Mammary epithelial cell (primary cell): ENCODE measurements around the gene ABCD1.

Experiments
- CTCF ChIP-seq, 2 donors: IDR thresholded peaks in 1 of 2; conservative IDR thresholded peaks in 1 of 2; 2 replicates each; pipeline ENCODE4 v1.5.1; 2011 to 2012; ENCODE audit warnings: inconsistent platforms in 2 of 2, low read length in 2 of 2, mild to moderate bottlenecking in 2 of 2, control low read depth in 1 of 2, low read depth in 1 of 2; ENCODE audit not compliant: insufficient read depth in 1 of 2; ENCODE audit errors: extremely low read depth in 1 of 2
- EZH2 ChIP-seq: IDR thresholded peaks from 2 replicates; pipeline ENCODE4 v1.6.1; 2012; ENCODE audit warnings: low read length, inconsistent platforms, borderline replicate concordance

- TF ChIP-seq CTCF (conservative IDR thresholded peaks at IDR 0.05 in 1 of 2, IDR thresholded peaks at IDR 0.05 in 1 of 2; ENCODE audit: extremely low read depth in 1 of 2, insufficient read depth in 1 of 2, low read depth in 1 of 2, low read length in 2 of 2): no peak
- no peak for TF ChIP-seq EZH2
Observed at GRCh38 chrX:153696100-153696499, 28.6 kb upstream of the ABCD1 start.
